Measurements from ENCODE around the gene UXS1.
"Not testable (repeated sequence)": the region's sequence is repeated elsewhere in the genome, so short reads cannot be mapped to it uniquely, and the experiment has no call there.

UXS1 gene

DNA sequence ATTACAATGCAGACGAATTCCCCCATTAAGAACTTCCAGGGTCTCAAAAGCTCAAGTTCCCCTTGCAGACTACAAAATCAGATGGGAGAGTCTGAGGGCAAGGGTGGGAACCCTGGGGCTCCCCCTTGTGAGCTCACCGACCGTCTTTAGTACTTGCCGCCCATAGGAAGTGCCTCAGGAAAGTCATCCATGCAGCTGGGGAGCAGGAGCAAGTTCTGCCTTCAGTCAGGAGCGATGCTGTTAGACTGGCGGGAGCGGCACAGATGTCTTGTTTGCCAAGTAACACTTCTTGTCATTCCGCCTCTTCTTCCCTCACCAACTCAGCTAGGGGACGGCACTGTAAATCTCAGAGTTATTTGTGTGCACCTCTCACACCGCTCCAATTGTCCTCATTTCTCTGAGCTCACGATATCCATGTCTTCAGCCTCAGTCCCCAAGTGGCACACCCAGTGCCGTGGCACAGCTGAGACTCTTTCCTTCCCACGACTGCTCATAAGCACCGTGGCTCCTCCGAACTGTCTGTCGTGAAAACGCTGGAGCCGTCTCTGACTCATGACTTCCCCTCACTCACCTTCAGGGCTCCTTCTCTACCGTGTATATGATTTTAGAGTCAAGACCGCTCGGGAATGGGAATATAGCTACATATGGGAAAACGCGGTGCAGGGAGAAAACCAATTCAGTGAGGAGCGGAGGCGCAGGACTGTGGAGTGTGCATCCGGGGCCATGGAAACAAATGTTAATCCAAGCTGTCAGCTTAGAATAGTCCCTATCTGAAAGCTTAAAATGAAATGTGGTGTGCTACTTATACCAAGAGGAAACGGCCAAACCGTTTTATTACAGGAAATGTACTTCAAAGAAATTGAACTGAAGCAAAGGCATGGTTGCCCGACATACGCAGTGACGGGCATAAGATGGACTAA is 34.0 kb downstream of the UXS1 start:
- ATAC-seq: peak; percentile 61 to 69

DNA sequence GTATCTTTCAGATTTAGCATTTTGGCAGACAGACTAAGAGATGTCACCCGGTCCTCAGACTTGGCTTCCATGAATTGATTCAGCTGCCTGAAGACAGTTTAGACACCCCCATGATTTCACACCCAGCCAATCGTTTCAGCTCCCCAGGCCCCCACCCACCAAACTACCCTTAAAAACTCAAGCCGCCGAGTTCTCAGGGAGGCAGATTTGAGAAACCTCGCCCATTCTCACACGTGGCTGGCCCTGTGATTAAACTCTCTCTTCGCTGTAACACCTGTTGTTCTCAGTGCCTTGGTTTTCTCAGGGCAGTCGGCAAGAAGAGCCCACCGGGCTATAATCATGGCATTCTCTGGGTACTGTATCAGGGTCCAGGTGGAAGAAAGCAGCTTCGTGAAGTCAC is 35.2 kb downstream of the UXS1 start:
- ATAC-seq: peak; percentile 19 to 22

DNA sequence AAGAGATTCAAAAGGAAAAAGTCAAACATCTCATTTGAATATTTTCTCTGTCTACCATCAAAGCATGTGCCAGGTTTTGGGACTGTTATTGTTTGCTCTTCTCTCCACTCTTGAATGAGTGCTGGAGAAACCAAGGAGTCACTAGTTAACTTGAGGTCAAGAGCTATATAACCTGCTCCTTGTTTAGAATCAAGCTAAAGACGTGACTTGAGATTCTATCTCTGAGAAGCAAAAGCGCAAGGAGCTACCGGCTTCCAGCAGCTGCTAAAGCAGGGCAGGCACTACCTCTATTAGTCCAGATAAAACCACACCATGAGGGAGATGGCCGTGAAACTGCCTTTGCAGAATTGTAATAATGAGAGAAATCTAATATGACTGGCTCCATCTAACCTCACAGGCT is 36.0 kb downstream of the UXS1 start:
- ATAC-seq: peak; percentile 7

DNA sequence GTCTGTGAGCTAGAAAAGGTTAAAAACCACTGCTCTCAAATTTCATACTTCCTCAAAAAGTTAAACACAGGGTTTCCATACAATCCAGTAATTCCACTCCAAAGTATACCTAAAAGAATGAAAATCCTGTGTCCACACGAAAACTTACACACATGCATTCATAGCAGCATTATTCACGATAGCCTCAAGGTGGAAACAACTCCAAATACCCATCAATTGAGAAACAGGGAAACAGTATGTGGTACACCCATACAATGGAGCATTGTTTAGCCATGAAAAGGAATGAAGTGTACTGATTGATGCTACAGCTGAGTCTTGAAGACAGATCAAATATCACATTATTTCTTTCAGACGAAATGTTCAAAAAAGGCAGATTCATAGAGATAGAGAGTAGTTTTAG is 36.7 kb downstream of the UXS1 start:
- no peak for ATAC-seq

DNA sequence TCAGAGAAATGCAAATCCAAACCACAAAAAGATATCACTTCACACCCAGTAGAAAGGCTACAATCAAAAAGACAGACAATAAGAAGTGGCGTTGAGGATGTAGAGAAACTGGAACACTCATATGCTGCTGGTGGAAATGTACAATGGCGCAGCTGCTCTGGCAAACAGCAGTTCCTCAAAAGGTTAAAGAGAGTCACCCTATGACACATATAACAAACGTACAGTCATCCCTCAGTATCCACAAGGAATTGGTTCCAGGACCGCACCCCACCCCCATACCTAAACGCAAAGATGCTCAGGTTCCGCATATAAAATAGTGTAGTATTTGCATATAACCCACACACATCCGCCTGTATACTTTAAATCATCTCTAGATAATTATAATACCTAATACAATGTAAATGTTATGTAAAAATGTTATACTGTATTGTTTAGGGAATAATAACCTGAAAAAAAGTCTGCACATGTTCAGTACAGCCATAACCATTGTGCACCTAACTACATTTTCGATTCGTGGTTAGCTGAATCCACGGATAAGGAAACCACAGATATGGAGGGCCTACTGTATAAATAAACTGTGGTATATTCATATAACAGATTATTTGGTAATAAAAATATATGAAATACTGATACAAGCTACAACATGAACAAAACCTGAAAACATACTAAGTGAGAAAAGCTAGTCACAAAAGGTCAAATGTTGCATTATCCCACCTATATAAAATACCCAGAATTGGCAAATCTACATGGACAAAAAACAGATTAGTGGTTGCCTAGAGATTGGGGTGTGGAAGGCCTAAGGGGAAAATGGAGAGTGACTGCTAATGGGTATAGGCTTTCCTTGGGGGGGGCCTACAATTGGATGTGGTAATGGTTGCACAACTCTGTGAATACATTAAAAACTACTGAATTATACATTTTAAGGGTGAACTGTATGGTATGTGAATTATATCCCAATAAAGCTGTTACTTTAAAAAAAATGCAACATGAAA is 37.5 kb downstream of the UXS1 start:
- peak in 1 of 2 donors; percentile 11 for ATAC-seq

DNA sequence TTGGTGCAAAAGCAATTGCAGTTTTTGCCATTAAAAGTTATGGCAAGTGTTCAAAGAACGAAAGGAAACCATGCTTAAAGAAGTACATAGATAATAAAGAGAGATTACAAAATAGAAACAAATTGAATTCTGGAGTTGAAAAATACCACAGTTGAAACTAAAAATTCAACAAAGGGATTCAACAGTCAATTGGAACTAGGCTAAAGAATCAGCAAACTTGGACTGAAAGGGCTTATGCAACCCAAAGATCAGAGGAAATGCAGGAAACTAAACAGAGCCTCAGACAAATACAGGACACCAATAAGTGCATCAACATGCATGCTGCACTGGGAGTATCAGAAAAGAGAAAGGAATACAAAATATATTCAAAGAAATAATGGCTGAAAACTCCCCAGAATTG is 40.3 kb downstream of the UXS1 start:
- ATAC-seq: no peak

DNA sequence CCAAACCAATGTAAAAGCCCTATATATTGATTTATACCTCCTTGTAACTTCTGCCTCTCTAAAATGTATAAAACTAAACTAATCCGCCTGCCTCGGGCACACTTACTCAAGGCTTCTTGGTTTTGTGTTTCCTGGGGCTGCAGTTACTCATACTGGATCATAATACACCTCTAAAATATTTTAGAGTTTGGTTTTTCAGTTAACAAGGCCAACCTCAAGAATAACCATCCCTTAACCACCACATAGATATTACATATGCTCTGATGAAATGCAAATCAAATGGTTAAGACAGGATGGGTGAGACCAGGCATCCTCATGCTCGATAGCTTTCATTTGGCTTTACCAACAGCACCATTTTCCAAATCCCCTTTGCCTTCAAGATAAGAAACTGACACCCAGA is 46.4 kb downstream of the UXS1 start:
- ATAC-seq: peak; percentile 46 to 55

DNA sequence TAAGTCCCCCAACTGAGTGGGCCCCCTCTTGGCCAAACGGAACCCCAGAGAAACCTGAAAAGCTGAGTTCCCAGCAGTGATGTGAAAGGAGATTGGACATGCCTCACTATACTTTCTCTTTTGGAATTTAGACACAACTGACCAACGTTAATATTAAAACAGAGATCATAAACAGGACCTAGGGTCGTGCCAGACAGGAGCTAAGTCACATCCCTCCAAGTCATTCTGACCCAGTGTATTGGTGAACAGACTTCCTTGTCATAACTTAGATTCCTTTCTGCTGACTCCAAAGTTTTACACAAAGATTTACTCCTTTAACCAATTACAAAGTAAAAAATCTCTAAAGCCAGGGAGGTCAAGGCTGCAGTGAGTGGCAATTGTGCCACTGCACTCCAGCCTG is 46.9 kb downstream of the UXS1 start:
- no peak for ATAC-seq

DNA sequence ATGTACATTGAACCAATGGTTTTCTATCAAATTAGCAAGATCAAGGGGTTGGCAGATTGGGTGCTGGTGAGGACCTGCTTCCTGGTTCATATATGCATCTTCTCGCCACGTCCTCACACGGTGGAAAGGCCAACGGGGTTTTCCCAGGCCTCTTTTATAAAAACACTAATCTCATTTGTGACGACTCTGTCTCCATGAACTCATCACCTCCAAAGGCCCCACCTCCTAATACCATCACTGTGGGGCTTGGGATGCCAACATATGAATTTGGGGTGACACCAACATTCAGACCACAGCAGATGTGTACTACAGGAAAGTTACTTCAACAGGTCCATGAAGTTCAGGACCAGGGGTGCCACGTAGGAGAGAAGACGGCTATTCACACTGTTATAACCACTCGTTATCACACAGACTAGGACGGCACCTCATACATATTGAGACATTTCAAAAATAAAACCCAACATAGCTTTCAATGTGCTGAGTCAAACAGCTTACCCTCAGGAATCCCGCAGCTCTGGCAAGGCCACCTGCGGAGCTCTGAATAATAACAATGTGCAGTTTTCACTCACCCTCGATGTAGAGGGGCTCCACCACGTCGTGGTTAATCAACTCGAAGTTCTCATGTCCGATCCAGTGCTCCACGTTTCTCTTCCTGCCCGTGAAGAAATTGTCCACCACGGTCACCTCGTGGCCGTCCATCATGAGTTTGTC is 49.3 kb downstream of the UXS1 start:
- peak; percentile 77 to 80 for ATAC-seq

DNA sequence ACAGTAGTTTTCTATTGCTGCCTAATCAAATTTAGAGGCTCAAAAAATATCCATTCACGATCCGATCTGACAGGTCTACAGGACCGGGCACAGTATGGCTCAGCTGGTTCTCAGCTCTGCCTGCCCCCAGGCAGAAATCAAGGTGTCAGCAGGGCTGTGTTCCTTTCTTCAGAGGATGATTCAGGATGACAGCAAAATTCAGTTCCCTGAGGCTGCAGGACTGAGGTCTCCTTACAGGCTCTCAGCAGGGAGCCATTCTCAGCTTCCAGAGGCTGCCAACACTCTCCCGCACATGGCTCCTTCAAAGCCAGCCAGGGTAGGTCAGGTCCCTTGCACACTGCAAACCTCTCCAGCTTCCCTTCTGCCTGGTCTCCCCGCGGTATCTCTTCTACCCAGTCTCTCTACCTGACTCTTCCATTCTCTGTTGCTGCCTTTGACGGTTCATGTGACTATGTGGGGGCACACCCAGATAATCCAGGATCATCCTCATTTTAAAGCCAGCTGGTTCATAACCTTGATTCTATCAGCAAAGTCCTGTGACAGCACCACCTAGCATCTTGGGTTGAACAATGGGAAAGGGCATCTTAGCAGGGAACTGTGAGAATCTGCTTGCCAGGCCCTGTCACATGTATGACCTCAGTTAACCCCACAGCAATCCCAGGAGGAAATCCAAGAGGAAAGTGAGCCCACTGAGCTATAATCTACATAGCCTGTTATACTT is 50.4 kb downstream of the UXS1 start:
- ATAC-seq: no peak

DNA sequence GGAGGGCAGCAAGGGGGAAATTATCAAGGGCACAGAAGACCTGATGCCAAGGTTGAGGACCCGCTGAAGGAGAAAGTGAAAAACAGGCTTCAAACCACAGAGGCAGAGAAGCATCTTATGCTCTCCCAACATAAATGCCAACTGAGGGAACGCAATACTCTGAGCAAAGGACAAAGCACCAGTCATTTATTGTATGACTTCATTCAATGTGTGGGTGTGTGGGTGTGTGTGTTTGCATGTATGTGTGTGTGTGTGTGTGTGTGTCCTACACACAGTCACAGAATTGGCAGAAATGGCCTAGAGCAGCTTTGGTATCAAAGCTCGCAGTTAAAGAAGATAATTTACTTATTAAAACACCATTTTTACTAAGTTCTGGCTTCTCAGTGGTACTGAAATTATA is 51.4 kb downstream of the UXS1 start:
- ATAC-seq: peak in 1 of 2 donors; percentile 5

DNA sequence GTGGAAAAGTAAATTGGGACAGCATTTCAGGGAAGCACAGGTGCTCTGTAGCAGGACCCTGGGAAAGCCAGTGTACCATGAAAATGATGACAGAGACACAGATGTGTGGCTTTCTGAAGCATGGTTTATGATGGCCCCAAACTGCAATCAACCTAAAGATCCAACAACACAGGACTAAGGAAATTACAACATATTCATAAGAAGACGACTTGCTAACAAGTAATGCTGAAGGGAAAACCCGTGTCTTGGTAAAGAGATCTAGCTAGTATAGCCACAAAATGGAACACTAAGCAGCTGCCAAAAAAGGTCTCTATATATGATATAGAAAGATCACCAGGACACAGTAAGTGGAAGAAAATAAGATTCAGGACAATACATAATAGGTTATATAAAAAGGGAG is 53.2 kb downstream of the UXS1 start:
- no peak for ATAC-seq

DNA sequence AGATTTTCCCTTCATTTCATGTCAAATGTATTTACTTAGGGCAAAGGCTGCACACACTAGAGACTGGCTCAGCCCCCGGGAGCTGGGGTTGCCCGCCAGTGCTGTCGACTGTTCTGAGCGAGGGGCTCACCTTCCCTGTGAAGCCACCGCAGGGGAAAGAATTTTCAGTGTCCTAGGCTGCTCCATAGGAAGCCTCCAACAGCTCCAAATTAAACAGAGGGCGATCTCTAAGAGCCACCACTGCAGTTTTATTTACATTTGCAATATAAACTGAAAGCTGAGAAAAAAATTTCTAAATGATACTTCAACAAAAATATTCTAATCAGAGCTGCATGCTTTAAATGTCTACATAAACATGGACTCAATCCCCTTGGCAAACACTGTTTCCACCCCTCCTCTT is 54.0 kb downstream of the UXS1 start:
- ATAC-seq: no peak

DNA sequence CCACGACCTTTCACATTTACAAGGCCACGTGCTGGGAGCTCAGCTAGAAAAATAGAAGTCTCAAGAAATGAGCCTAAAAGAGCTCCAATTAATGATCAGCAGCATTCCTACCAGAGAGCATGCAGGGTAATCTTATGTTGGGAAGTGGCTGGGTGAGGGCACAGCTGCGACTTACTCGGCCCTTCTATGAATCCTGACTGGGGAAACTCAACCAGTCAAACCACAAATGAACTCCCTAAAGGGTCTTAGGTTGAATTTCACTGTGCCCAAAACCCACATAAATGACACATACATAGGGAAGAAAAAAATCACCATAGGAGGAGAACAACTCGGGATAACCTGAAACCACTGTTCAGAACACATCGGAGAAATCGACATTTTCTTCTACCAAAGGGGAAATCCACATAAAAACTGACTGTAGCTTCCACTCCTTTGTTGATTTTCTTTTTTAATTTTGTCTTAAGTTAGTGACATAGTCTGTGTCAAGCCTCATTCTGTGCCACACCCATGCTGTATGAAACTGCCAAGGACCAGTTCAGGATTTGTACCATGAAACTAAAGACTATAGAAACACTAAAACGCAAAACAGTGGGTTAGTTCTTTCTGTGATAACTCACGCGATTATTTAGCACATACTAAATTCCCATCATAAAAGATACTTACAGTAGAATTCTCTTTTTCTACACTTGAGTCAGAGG is 54.7 kb downstream of the UXS1 start:
- ATAC-seq: peak in 1 of 2 donors; percentile 21

DNA sequence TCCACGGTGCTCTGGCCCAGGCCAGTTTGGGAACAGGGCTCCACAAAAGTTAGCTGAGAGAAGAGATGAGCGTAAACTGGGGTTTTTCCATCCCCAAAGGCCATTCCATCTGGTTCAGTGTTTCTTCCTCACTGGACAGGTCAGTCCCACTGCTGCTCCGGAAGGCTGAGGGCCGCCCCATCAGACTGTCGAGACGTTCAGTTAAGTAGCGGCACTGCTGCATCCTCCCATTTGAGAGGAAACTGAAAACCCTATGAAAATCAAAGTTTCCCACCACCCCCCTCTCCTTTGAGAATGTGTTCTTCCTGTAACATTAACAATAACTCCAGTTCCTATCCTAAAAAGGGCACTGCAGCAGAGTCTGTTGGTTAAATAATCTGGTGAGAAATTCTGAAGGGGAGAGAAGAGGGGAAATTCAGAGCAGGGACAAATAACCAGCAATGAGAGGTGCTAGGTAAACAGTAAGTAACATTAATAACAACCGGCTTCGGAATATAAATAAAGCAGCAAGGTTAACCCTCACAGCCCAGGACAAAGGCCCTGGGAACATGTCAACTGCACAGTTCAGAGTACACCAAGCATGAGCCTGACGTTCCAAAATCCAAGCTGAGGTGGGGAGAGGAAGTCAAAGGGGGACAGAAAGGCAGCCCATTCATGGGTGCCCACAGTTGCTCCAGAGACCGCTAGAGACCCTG is 55.4 kb downstream of the UXS1 start:
- peak in 1 of 2 donors; percentile 32 for ATAC-seq

DNA sequence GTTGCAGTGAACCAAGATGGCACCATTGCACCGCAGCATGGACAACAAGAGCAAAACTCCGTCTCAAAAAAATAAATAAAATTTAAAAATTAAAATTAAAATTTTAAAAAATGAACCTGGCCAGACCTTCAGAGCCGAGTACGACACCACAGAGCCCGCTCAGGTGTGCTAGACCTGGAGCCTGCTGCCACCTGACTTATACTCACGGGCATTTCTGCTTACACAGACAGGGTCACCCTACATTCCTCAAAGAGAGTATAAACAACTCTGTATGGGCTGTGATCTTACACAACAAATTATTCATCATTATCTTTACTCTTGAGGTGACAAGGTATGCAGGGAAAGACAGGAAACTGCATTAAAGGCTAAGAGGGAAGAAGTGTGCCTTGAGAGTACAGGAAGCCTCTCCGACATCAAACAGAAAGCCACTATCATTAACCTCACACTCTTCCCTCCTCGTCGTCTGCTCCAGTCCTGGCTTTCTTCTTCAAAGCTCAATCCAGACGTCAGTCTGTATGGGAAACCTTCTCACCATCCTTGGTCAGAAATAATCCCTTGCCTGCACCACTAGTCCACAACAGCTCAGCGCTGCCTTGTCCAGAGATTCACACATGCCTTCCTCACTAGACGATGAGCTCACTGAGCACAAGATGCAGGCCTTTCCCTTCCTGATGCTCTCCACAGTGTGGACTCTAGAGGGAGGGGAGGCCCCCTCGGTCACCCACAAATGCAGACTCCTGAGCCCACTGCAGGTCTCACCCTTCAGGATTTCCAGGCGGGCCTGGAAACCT is 56.2 kb downstream of the UXS1 start:
- peak; percentile 44 to 50 for ATAC-seq

DNA sequence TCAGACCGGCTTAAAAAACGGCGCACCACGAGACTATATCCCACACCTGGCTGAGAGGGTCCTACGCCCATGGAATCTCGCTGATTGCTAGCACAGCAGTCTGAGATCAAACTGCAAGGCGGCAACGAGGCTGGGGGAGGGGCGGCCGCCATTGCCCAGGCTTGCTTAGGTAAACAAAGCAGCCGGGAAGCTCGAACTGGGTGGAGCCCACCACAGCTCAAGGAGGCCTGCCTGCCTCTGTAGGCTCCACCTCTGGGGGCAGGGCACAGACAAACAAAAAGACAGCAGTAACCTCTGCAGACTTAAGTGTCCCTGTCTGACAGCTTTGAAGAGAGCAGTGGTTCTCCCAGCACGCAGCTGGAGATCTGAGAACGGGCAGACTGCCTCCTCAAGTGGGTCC is 62.9 kb downstream of the UXS1 start:
- ATAC-seq: not testable (repeated sequence)

DNA sequence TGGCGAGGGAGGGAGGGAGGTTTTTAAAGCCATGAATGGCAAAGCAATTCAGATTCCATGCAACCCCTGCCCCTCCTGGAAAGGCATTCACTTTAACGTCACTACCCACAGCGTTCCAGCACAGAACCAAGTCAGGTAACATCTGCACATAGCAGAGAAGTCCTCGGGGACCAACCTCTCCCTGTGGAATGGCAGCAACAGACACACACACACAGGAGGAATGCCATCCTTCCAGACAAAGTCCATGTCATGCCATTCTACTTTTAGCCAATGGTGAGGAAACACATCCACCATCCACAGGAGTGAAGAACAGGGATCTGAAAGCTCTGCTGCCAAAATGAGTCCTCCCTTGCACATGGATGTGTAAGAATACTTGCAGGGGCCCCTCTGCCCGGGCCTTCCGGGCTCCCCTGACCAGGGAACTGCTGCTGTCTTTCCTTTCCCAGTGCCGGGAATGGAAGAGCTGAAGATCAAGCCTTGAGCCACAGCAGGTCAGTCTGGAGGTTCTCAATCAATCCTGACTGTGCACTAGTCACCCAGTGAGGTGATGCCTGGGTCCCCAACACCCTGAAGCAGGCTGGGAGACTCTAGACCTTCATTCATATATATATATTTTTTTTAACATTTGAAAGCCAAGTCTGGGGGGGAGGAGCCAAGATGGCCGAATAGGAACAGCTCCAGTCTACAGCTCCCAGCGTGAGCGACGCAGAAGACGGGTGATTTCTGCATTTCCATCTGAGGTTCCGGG is 63.7 kb downstream of the UXS1 start:
- no peak for ATAC-seq

DNA sequence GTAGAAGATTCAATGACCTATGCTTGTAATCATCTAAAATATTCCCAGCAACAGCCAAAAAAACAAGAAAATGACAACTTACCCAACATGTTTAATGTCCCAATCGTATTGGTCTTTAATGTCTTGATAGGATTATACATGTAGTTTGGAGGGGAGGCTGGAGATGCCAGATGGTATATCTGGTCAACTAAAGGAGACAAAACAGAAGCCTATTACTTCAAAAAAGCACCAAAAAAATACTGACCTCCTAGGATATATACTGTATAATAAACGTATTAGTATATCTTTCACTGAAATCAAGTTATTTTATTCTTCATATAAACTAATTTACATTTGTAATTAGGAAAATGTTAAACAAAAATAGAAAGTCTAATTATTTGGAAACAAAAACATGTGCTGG is 64.5 kb downstream of the UXS1 start:
- no peak for ATAC-seq

All from activated CD4-positive, CD25-positive, alpha-beta regulatory T cell treated with anti-CD3 and anti-CD28 coated beads, Interleukin-2, amount 50 U/mL, for 24 hours (primary cell).